K562 (cell line): ENCODE results near the gene VPS45. TPM values are rescaled to one million over a fixed set of nuclear protein-coding genes. Genes with fewer than 3 reads are reported as not detected.

Source experiments
- ATF1 ChIP-seq, 2 experiments: fragments of 450-650 bp in 1 of 2; IDR thresholded peaks; 2 replicates each; pipeline ENCODE4 v1.6.1; 2016; ENCODE audit warnings: missing compliant biosample characterization in 1 of 2, missing genetic modification characterization in 1 of 2
- IRF2 ChIP-seq: sonication (generic); formaldehyde crosslinking; IDR thresholded peaks from 2 replicates; pipeline ENCODE4 v1.8.1; 2022; ENCODE audit warnings: mild to moderate bottlenecking, missing genetic modification reagents
- KLF13 ChIP-seq: fragments of 450-650 bp; IDR thresholded peaks from 2 replicates; pipeline ENCODE4 v1.6.1; 2016; ENCODE audit warnings: missing genetic modification characterization, low read depth, mild to moderate bottlenecking, missing compliant biosample characterization, moderate library complexity, borderline replicate concordance
- MTA2 ChIP-seq: fragments of 450-650 bp; IDR thresholded peaks from 2 replicates; pipeline ENCODE4 v1.6.1; 2016; ENCODE audit warnings: low read depth
- MYBL2 ChIP-seq, 2 experiments: fragments of 450-650 bp in 1 of 2; sonication (generic) in 1 of 2; formaldehyde crosslinking in 1 of 2; IDR thresholded peaks; 2 replicates each; pipeline versions ENCODE4 v1.6.1 to v1.8.1; 2017 to 2022; ENCODE audit warnings: borderline replicate concordance in 1 of 2, inconsistent platforms in 1 of 2, low read depth in 1 of 2, mild to moderate bottlenecking in 1 of 2, missing genetic modification reagents in 1 of 2, moderate library complexity in 1 of 2
- NBN ChIP-seq: fragments of 450-650 bp; IDR thresholded peaks from 2 replicates; pipeline ENCODE4 v1.6.1; 2016; ENCODE audit warnings: low read depth, mild to moderate bottlenecking
- PCBP1 ChIP-seq: fragments of 200-400 bp; formaldehyde crosslinking; IDR thresholded peaks from 2 replicates; pipeline ENCODE4 v1.6.1; 2018; ENCODE audit warnings: mild to moderate bottlenecking, low read depth, low read length; ENCODE audit not compliant: poor library complexity, severe bottlenecking
- PTBP1 ChIP-seq: fragments of 200-400 bp; formaldehyde crosslinking; IDR thresholded peaks from 2 replicates; pipeline ENCODE4 v1.6.1; 2017; ENCODE audit warnings: low read depth, low read length
- RCOR1 ChIP-seq, 2 experiments: IDR thresholded peaks; 2 replicates each; pipeline ENCODE4 v1.6.1; 2012; ENCODE audit warnings: low read depth in 2 of 2, low read length in 2 of 2, borderline replicate concordance in 1 of 2, improper control_type of control experiment in 1 of 2
- TAF1 ChIP-seq: IDR thresholded peaks from 2 replicates; pipeline ENCODE4 v1.6.1; 2011; ENCODE audit warnings: mild to moderate bottlenecking, low read length, moderate library complexity; ENCODE audit not compliant: insufficient read depth, control insufficient read depth, severe bottlenecking; ENCODE audit errors: extremely low read depth
- TAL1 ChIP-seq: fragments of 450-650 bp; IDR thresholded peaks from 2 replicates; pipeline ENCODE4 v1.6.1; 2016; ENCODE audit warnings: mild to moderate bottlenecking
- ZEB2 ChIP-seq: fragments of 450-650 bp; IDR thresholded peaks from 2 replicates; pipeline ENCODE4 v1.6.1; 2016
- polyA plus RNA-seq, 8 experiments: library from polyadenylated mRNA; depleted of rRNA in 4 of 8; stranded (reverse) in 5 of 8; unstranded in 3 of 8; fragments of >200 nt; fragmentation: Nextera tagmentation in 2 of 8; fragmentation: Illumina TruSeq in 1 of 8; extraction: Ambion mirVana in 2 of 8; extraction: Trizol in 1 of 8; gene quantifications; 2 replicates each; pipeline versions ENCODE4 v1.2.1 to v1.2.3, GENCODE V29; 2011 to 2014; ENCODE audit warnings: inconsistent platforms in 1 of 8, missing spikeins in 1 of 8
- total RNA-seq, 7 experiments: library from RNA; depleted of rRNA in 6 of 7; stranded (reverse); fragments of >200 nt in 6 of 7; fragmentation: Illumina TruSeq in 2 of 7; extraction: Trizol in 2 of 7; gene quantifications; 2 replicates each; pipeline versions ENCODE4 v1.2.1 to v1.2.3, GENCODE V29; 2011 to 2021; ENCODE audit warnings: low replicate concordance in 1 of 7
- TF ChIP-seq, protein P1 (sequence below): fragments of 450-650 bp; formaldehyde crosslinking; IDR thresholded peaks from 2 replicates; pipeline ENCODE4 v1.4.0; 2020; ENCODE audit warnings: mild to moderate bottlenecking, mixed read lengths
- TF ChIP-seq, protein P2 (sequence below): fragments of 450-650 bp; IDR thresholded peaks from 2 replicates; pipeline ENCODE4 v1.6.1; 2017; ENCODE audit warnings: antibody characterized with exemption, mild to moderate bottlenecking
- TF ChIP-seq, protein P3 (sequence below): sonication (generic); formaldehyde crosslinking; IDR thresholded peaks from 2 replicates; pipeline ENCODE4 v1.8.0; 2022; ENCODE audit warnings: mild to moderate bottlenecking, missing genetic modification reagents
- TF ChIP-seq, protein P4 (sequence below): fragments of 250-450 bp; sonication (Bioruptor Pico); IDR thresholded peaks from 2 replicates; pipeline ENCODE4 v1.4.0; 2020; ENCODE audit warnings: mild to moderate bottlenecking, moderate library complexity

The VPS45 gene
- total and polyA plus RNA-seq, 9 of the 15 experiments (the other 6 are each of a cell fraction or from before 2014, with no cell fraction given): 17.9 to 48.2 (median 34.4) TPM

DNA sequence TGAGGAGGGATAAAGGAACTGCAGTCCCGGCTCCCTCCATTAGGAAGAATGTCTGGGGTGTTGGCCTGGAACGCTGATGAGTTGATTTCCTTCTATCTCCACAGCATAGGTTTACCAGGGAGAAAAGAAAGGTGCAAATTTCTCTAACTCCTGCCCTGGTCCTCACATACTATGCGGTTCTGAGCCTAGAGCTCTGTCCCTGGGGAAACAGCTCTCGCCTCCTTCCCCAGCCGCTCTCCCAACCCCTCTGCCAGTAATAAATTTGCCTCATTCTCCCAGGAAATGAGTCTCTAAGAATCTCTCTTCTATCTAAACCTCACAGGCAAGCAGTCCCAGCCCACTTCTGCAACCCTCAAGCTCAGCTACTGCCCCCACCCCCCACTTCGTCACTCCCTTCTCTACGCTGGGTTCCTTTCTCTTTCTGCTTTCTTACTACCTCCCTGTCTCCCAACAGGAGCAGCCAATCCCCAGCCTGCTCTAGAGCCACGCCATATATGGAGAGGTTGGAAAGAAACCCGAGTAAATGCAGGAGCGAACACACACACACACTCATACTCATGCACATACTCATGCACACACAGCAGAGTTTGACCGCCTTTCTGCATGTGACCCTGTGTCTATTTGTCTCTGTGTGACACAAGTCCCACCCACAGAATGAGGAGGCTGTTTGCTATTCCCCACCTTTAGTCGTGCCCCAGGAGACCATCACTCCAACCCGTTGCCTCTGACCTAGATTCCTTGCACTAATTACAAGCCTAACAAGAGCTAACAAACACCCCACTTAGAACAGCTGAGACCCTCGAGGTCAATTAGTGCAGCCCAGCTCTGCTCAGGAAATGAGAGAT lies 95.5 kb downstream of the VPS45 start (continued):
- TF ChIP-seq, protein P1, sequence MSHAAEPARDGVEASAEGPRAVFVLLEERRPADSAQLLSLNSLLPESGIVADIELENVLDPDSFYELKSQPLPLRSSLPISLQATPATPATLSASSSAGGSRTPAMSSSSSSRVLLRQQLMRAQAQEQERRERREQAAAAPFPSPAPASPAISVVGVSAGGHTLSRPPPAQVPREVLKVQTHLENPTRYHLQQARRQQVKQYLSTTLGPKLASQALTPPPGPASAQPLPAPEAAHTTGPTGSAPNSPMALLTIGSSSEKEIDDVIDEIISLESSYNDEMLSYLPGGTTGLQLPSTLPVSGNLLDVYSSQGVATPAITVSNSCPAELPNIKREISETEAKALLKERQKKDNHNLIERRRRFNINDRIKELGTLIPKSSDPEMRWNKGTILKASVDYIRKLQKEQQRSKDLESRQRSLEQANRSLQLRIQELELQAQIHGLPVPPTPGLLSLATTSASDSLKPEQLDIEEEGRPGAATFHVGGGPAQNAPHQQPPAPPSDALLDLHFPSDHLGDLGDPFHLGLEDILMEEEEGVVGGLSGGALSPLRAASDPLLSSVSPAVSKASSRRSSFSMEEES (CRISPR knock-in tag): no peak
- 0 out of 2 replicates have a peak, but pooled peaks have one; percentile 25 for TF ChIP-seq MTA2
- TF ChIP-seq, protein P2, sequence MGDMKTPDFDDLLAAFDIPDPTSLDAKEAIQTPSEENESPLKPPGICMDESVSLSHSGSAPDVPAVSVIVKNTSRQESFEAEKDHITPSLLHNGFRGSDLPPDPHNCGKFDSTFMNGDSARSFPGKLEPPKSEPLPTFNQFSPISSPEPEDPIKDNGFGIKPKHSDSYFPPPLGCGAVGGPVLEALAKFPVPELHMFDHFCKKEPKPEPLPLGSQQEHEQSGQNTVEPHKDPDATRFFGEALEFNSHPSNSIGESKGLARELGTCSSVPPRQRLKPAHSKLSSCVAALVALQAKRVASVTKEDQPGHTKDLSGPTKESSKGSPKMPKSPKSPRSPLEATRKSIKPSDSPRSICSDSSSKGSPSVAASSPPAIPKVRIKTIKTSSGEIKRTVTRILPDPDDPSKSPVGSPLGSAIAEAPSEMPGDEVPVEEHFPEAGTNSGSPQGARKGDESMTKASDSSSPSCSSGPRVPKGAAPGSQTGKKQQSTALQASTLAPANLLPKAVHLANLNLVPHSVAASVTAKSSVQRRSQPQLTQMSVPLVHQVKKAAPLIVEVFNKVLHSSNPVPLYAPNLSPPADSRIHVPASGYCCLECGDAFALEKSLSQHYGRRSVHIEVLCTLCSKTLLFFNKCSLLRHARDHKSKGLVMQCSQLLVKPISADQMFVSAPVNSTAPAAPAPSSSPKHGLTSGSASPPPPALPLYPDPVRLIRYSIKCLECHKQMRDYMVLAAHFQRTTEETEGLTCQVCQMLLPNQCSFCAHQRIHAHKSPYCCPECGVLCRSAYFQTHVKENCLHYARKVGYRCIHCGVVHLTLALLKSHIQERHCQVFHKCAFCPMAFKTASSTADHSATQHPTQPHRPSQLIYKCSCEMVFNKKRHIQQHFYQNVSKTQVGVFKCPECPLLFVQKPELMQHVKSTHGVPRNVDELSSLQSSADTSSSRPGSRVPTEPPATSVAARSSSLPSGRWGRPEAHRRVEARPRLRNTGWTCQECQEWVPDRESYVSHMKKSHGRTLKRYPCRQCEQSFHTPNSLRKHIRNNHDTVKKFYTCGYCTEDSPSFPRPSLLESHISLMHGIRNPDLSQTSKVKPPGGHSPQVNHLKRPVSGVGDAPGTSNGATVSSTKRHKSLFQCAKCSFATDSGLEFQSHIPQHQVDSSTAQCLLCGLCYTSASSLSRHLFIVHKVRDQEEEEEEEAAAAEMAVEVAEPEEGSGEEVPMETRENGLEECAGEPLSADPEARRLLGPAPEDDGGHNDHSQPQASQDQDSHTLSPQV: peak; percentile 73
- TF ChIP-seq TAF1: peak; percentile 72
- TF ChIP-seq ATF1 (CRISPR knock-in tag; IDR thresholded peaks at IDR 0.05): no peak
- peak; percentile 82 for TF ChIP-seq ATF1 (tag; IDR thresholded peaks at IDR 0.05)
- peak; percentile 45 to 61; a peak in 1 of 4 replicates for TF ChIP-seq RCOR1 (IDR thresholded peaks at IDR 0.05; ENCODE audit: borderline replicate concordance in 1 of 2, low read depth in 2 of 2, low read length in 2 of 2)
- TF ChIP-seq KLF13 (tag): no peak
- 0 out of 2 replicates have a peak, but pooled peaks have one; percentile 19 for TF ChIP-seq PTBP1
- TF ChIP-seq, protein P3, sequence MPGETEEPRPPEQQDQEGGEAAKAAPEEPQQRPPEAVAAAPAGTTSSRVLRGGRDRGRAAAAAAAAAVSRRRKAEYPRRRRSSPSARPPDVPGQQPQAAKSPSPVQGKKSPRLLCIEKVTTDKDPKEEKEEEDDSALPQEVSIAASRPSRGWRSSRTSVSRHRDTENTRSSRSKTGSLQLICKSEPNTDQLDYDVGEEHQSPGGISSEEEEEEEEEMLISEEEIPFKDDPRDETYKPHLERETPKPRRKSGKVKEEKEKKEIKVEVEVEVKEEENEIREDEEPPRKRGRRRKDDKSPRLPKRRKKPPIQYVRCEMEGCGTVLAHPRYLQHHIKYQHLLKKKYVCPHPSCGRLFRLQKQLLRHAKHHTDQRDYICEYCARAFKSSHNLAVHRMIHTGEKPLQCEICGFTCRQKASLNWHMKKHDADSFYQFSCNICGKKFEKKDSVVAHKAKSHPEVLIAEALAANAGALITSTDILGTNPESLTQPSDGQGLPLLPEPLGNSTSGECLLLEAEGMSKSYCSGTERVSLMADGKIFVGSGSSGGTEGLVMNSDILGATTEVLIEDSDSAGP: no peak
- TF ChIP-seq NBN: peak; percentile 79
- TF ChIP-seq ZEB2: 0 out of 2 replicates have a peak, but pooled peaks have one; percentile 44
- no peak for TF ChIP-seq IRF2
- no peak for TF ChIP-seq PCBP1
- peak; percentile 67 for TF ChIP-seq TAL1
- TF ChIP-seq, protein P4, sequence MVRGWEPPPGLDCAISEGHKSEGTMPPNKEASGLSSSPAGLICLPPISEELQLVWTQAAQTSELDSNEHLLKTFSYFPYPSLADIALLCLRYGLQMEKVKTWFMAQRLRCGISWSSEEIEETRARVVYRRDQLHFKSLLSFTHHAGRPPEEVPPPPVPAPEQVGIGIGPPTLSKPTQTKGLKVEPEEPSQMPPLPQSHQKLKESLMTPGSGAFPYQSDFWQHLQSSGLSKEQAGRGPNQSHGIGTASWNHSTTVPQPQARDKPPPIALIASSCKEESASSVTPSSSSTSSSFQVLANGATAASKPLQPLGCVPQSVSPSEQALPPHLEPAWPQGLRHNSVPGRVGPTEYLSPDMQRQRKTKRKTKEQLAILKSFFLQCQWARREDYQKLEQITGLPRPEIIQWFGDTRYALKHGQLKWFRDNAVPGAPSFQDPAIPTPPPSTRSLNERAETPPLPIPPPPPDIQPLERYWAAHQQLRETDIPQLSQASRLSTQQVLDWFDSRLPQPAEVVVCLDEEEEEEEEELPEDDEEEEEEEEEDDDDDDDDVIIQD (CRISPR knock-in tag): no peak
- TF ChIP-seq MYBL2 (IDR thresholded peaks at IDR 0.05; ENCODE audit: low read depth): no peak
- no peak for TF ChIP-seq MYBL2 (CRISPR knock-in tag; IDR thresholded peaks at IDR 0.05; ENCODE audit: borderline replicate concordance)
